GM18868 (cell line): Measurements from ENCODE around the gene TTC16.

Experiments
- ATAC-seq: cut with Tn5 transposase; IDR thresholded peaks from one replicate; pipeline ENCODE4 v1.9.1; 2021; ENCODE audit warnings: mild to moderate bottlenecking, moderate library complexity; ENCODE audit not compliant: unreplicated experiment

Gene TTC16

DNA sequence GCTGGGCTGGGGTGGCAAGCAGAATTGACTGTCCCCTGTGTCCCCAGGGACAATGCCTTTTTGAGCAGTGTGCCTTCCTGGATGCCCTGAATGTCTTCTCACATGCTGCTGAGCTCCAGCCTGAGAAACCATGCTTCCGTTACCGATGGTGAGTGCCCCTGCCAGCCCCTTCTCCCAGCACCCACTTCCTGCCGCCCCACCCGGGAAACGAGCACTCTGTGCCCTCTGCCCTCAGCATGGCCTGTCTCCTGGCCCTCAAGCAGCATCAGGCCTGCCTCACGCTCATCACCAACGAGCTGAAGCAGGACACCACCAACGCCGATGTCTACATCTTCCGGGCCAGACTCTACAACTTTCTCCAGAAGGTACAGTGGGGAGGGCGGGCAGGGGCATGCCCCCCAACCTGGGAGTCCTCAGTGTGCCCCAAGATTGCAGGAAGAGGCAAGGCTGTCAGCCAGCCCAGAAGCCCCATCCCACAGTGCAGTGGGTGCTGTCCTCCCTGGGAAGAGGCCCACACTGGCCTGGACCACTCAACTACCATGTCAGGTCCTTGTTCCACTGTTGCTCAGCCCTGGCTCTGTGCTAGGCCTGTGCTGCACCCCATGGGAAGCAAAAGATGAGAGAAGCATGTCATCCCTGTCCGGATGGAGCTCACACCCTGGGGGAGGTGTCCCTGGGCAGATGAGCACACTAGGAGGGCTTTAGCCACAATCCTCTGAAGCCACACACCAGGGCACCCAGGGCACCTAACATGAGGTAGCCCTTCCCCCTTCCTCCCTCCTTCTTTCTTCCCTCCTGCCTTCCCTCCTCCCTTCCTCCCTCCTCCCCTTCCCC lies 4.4 kb downstream of the TTC16 start:
- no peak for ATAC-seq

- no peak for ATAC-seq
Observed at GRCh38 chr9:127720865-127721227, 5.0 kb downstream of the TTC16 start.

GRCh38 chr9:127721391-127721821 lies 5.5 kb downstream of the TTC16 start:
- no peak for ATAC-seq

GRCh38 chr9:127722055-127722745 lies 6.3 kb downstream of the TTC16 start:
- no peak for ATAC-seq

- no peak for ATAC-seq
Observed at GRCh38 chr9:127723013-127723412, 7.1 kb downstream of the TTC16 start.

DNA sequence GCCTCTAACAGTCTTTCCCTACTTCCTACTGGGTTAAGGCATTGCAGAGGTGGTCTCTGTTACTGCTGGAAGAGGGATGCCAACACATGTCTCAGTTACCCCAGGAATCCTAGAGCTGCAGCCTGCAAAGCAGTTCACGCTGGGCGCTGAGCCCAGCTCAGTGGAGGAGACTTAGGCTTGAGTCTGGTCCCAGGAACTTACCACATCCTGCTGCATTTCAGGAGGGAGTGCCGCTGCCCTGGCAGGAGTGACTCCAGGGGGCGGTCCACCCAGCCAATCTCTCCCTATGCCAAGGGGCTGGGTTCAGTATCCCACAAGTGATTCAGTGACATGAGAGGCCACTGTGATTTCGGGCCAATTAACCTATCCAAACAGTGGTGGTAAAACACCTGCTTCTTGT lies 7.6 kb downstream of the TTC16 start:
- ATAC-seq, result no peak

- no peak for ATAC-seq
Observed at GRCh38 chr9:127724012-127724411, 8.1 kb downstream of the TTC16 start.

- ATAC-seq, result no peak
Observed at GRCh38 chr9:127726871-127727270, 11.0 kb downstream of the TTC16 start.

GRCh38 chr9:127728808-127729207 lies 12.9 kb downstream of the TTC16 start:
- ATAC-seq, result no peak

DNA sequence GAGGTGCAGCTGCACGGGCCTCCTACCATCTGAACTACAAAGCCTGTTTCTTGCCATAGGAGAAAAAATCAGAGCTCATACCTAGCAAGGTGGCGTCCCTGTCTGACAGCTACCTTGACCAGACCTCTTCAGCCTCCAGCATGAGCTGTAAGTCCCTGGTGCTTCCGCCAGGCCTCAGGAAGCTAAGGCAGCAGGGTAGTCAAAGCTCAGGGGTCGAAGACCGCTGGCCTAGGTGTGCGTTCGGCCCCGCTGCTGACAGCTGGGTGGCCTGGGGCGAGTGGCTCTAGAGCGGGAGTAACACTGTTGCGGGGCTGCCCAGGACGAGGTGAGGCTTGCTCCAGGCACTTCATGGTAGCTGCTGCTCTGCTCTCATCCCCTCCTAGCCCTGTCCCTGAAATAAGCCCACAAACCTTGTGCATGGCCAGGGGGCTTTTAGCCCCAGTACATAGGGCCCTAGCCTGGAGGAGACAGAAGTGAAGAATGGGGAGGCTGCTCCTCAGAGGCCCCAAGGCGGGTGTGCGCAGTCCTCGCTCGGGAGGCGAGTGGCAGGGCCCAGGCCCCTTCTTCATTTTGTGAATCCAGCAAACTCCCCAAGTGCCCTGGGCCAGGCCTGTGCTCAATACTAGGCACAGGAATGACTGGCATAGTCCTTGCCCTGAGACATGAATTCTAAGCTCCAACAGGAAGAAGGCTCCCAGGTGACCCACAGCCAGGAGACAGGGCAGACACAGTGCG lies 13.8 kb downstream of the TTC16 start:
- no peak for ATAC-seq

GRCh38 chr9:127730262-127730661 lies 14.4 kb downstream of the TTC16 start:
- ATAC-seq, result no peak

- no peak for ATAC-seq
Observed at GRCh38 chr9:127730799-127731410, 15.0 kb downstream of the TTC16 start.

- no peak for ATAC-seq
Observed at GRCh38 chr9:127731938-127732337, 16.1 kb downstream of the TTC16 start.

- no peak for ATAC-seq
Observed at GRCh38 chr9:127732444-127732843, 16.6 kb downstream of the TTC16 start.

DNA sequence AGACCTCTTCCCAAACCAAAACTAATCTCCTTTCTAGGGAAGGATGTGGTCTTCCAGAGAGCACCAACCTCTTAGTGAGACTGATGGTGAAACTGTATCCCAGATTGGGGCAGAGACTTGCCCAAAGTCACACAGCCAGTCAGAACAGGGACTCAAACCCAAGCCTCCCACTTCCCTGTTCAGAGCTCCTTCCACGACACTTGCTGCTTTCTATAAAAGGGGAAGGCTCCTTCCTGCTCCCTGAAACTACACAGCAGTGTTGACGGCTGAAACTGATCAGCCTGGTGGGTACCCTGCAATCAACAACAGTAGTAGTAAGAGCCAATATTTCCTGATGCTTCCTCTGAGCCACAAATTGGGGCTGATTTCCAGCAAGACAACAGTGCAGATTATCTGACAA lies 17.7 kb downstream of the TTC16 start:
- ATAC-seq, result no peak

- no peak for ATAC-seq
Observed at GRCh38 chr9:127734247-127734746, 18.4 kb downstream of the TTC16 start.

DNA sequence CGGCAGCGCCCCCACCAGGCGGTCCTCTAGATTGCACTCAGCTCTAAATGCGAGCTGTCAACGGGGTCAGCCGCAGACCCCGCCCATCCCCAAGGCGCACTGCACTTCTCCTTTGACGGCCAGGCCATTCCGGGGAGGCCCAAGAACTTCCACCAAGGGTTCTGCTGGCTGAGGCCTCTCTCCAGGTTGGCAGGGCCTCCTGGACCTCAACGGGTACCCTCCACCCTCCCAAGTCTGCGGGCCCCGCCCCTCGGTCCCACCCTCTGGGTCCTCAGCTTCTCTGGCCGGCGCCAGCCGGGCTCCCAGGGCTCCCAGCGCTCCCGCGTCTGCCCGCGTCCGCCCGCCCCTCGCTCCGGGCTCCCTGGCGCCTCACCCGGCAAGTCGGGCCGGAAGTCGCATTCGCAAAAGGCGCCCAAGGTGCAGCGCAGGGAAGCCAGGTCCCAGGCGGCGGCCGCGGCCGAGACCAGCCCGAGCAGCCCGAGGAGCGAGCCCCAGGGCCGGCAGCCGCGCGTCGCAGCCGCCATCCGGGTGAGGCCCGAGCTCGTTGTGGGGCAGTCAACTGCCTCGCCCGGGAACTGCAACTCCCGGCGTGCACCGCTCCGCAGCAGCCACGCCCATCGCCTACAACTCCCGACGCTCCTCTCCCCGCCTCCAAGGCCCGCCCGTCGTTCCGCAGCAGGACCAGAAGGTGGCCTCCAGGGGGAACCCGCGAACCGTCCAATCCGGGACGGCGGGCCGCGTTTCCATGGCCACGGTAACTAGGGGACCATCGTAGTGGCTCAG lies 19.1 kb downstream of the TTC16 start, which contains the start of gene TOR2A:
Gene TOR2A, minus strand, starts transcription at position 548 of the 783 bp plus-strand sequence. Its CDS starts 24 bp downstream, at position 524.
- ATAC-seq, result peak; percentile 87

DNA sequence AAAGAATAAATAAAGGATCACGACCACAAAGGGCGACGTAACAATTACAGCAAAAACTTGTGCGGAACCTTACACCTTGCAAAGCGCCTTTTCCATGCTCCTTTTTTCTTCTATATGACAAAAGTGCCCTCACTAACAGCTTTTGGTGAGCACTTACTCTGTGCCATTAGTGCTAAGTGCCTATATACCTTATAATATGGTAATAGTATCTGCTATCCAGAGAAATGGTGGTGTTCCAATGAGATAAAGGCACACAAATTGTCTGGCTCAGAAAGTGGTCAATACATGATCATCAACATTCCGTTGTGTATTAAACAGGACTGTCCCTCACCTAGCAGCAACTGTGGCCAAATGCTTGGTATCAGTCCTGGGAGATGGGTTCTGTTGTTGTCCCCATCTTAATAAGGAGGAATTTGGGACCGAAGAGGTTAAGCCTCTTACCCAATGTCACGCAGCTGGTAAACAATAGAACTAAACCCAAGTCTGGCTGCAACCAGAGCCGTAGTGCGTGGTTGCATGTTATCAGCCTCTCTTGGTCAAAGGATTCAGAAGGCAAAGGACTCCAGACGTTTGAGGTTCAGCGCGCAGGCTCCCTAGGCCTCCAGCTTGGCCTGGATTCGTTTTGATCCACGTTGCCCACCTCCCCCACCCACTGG lies 19.8 kb downstream of the TTC16 start:
- ATAC-seq, result peak; percentile 3

DNA sequence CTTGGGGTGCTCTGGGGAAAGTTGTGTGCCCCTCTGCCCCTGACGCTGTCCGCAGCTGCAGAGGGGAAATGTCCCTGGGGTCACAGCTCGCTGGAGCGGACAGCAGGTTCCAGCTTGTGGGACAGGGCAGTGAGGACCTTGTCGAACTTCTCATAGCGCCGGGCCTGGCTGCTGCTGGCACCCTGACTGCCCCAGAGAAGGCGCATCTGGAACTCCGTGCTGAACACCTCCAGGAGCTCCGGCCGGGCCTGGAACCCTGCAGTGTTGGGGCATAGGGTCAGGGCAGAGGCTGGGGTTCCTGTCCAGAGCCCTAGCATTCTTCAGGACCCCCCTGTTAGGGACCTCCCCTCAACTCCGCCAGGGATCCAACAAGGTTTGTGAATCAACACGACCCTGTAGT lies 22.8 kb downstream of the TTC16 start:
- no peak for ATAC-seq
